ENCODE measurements around the gene ENSA.
"Not testable (repeated sequence)": the region's sequence is repeated elsewhere in the genome, so short reads cannot be mapped to it uniquely, and the experiment has no call there.

ENSA gene

DNA sequence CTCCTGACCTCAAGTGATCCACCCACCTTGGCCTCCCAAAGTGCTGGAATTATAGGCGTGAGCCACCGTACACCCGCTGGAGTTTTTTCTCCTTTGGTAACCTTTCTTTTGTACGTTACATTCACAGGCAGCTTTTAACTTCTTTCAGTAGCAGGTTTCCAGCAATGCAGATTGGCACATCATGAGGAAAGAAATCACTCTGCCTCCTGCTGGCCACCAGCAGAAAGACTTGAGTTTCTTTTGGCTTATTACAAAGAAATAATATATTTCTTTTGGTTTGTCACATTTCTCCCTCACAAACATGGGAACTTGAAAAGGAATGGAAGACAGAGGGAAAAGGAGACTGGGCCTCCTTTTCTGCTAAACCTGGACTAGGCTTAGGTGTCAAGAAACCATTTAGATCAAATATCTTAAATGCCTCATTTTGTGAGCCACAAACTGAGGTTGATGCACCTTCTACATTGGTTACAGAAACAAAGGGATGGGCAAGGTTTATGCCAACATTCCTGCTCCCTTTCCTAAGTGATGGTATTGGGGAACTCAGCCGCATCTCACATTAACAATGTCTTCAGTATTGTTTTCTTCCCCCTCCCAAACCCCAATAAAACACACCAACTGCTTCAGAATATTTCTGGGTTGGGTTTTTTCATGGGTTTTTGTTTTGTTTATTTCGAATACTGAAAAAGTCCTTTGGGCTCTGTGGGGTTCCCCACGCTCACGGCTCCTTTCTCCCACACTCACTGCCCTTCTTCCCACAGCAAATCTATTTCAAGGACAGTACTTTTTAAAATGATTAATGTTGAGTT lies 7.7 kb downstream of the ENSA start:
- peak in 1 of 2 donors; percentile 44 for DNase-seq (ENCODE audit: low read depth in 2 of 2)

DNA sequence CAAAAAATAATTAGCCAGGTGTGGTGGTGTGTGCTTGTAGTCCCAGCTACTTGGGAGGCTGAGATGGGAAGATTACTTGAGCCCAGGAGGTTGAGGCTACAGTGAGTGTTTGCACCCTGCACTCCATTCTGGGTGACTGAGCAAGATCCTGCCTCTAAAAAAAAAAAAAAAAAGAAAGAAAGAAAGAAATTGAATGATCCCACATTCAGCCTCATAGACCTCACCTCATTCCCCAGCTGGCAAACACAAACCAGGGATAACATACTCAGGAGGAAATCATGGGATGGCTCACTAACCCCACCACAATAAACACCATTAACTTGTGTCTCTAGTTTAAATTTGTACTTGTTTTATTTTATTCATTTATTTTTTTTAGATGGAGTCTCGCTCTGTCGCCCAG lies 8.5 kb downstream of the ENSA start:
- DNase-seq (ENCODE audit: low read depth in 2 of 2): no peak

DNA sequence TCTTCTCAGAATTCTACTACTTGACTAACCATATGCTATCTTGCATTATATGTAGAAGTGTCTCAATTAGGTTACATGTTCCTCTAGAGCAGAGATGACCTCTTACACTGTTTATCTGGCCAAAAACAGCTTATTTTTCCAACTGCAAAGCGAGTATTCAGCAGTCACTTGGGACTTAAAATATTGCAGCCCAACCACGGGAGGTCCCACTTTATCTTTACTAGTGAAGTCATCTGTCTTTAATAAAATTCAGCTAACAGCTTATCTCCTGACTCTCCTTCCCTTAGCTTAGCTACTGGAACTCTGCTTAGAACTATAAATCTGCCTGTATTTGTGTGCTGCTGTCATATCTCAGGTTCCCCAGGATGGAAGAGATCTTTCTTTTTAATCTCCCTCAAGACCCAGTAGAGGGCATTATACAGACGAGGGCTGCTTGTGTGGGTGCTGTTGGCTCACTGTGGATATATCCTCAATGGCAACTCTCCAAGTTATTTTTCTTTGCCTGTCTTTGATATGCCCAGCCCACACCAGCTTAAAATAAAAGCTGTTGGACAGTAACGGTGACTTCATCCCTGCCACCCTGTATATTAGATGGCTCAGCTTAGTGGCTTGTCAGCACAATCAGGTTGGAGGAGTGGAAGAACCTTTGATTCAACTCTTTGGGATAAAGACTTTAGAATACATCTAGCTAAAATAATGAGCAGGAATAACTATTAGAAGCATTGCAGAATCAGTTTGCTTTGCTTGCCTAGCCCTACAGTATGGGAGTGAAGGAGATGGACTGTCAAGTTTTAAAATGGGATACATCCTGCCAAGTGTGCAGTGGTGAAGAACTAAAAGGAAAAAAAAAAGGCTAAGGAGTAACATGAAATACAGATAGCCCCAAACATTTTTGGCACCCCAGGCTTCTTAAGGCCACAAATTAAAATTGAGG lies 9.6 kb downstream of the ENSA start:
- no peak for DNase-seq (ENCODE audit: low read depth in 2 of 2)

DNA sequence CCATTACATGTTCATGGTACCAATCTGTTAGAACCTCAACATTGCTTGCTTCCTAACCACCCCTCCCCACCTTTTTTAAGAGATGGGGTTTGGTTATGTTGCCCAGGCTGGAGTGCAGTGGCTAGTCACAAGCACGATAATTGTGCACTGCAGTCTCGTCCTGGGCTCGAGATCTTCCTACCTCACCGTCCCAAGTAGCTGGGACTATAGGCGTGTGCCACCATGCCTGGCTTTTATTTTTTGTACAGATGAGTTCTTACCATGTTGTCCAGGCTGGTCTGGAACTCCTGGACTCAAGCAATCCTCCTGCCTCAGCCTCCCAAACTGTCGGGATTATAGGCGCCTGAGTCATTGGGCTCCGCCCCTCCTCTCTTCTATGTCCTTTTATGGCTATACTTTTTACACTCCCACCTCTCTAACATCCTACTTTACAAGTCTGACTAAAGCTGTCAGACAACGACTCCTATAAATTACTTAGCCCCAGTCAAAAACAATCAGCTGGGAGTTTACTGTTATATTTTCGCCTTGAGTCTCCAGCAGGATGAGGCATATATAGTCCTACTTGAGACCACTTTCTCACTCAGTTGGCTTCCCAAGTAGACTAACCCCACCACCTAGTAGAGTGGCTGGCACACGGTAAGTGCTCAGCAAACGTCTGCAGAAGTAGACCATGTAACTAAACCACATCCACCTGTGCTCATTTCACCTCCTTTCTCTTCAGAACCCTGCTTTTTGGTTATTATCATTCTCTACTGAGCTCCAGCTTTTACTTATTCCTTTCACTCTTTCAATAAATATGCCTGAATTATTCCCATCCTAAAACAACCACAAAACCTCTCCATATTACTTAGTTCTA lies 13.8 kb downstream of the ENSA start:
- DNase-seq (ENCODE audit: low read depth in 2 of 2): no peak

DNA sequence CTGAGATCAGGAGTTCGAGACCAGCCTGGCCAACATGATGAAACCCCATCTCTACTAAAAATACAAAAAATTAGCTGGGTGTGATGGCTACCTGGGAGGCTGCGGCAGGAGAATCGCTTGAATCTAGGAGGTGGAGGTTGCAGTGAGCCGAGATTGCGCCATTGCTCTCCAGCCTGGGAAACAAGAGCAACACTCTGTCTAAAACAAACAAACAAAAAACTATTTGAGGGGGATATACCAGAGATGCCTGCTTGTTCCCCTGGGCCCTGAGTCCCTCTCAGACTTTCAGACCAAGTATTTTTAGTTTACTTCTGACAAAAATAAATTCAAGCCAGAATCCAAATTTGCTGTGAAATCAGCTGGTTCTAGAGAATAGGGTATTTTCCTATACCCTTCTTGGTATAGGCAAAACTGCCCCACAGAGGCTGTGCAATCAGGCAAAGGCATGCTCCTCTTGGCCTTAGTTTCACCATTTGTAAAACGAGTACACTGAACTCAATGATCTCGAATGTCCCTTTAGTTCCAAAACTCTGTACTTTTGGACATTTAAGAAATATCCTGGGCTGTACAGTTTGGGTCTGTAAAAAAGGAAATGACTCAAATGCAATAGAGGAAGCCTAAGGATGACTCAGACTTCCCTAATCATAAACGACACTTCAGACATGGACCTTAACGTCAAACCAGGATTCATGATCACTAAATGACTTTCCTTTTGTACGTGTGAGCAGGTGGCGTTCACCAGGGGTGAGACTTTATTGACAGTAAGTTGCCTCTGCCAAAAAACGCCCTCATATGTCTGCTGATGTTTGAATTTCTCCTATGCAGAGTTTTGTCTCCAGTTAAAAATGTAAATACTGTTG lies 16.1 kb downstream of the ENSA start:
- peak in 1 of 2 donors; percentile 42 for DNase-seq (ENCODE audit: low read depth in 2 of 2)

DNA sequence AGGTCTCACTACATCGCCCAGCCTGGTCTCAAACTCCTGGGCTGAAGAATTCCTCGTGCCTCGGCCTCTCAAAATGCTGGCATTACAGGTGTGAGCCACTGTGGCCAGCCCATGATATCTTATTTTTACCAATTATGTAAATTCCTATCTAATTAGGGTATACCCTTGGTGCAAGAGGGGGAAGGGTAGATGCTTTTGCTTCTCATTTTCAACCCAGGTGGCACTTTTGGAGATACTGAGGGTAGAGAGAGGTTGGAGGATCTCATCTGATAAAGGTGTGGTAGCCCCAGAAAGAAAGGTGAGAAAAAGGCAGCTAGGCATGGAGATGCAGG lies 17.4 kb downstream of the ENSA start:
- DNase-seq (ENCODE audit: low read depth in 2 of 2): no peak

DNA sequence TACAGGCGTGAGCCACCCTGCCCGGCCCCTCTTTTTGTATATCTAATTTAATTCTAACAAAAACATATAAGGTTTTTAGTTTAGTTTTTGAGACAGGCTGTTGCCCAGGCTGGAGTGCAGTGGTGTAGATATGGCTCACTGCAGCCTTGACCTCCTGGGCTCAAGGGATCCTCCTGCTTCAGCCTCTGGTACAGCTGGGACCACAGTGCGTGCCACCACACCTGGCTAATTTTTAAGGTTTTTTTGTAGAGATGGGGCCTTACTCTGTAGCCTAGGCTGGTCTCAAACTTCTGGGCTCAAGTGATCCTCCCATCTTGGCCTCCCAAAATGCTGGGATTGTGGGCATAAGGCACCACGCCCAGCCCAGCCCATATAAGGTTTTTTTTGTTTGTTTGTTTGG lies 18.8 kb downstream of the ENSA start:
- no peak for DNase-seq (ENCODE audit: low read depth in 2 of 2)

DNA sequence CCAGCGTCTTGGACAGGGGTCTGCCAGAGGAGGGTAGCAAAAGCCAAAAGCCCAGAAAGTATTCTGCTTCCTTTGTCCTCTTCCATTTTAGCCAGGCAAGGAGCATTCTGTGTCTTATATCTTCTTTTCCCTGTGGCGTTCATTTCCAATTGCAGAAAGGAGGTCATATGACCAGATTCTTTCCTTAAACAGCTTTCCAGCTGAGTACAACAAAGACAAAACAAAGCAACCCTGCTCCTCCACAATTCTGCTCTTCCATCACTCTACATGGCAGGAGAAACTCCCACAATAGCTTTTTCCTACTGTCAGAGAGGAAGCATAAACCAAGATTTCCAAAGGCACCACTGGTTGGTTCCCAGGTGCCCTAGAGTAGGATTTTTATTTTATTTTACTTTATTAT lies 19.7 kb downstream of the ENSA start:
- no peak for DNase-seq (ENCODE audit: low read depth in 2 of 2)

DNA sequence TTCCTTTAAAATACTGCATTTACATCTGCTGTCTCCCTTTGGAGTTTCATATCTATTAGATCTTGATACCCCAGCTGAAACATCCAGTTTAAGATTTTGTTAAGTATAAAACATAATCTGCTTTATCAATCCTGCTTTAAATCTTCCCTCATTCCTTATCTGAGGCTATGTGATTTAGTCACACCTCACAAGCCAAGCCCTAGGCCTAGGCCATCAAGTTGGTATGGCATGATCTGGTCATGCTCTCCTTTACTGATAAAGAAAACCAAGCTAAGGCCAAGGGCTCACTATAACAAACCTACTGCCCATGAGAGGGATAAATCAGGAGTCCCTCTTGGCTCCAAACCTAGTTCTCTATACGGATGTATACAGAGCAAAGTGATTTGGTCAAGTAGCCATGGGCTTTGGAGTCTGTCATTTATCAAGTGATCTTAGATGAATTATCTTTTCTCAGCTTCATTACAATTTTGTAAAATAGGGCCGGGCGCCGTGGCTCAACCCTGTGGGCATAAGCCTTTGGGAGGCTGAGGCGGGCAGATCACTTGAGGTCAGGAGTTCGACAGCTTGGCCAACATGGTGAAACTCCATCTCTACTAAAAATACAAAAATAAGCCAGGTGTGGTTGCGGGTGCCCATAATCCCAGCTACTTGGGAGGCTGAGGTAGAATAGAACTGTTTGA lies 22.8 kb downstream of the ENSA start:
- DNase-seq (ENCODE audit: low read depth in 2 of 2): no peak

DNA sequence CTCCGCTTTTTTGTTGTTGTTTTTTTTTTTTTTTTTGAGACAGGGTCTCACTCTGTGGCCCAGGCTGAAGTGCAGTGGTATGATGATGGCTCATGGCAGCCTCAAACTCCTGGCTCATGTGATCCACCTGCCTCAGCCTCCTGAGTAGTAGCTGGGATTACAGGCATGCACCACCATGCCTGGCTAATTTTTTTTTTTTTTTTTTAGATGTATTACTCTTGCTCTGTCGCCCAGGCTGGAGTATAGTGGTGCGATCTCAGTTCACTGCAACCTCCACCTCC lies 24.0 kb downstream of the ENSA start:
- not testable (repeated sequence) for DNase-seq (ENCODE audit: low read depth in 2 of 2)

DNA sequence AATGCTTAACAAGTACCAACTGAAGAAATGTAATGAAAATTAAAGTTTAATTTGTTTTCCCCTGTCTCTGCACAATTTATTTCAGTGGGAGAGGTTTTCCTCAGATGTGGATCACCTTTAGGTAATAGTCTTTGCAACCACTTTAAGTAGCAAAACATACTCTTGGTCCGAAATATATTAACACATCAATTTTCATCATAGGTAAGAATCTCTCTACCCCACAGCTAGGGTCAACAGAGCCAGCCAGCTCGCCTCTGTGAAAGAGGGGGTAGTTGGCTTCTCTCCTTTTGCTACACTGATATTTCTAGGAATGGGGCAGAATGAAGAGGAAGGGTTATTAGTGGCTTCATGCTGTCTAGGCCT lies 25.2 kb downstream of the ENSA start:
- no peak for DNase-seq (ENCODE audit: low read depth in 2 of 2)

DNA sequence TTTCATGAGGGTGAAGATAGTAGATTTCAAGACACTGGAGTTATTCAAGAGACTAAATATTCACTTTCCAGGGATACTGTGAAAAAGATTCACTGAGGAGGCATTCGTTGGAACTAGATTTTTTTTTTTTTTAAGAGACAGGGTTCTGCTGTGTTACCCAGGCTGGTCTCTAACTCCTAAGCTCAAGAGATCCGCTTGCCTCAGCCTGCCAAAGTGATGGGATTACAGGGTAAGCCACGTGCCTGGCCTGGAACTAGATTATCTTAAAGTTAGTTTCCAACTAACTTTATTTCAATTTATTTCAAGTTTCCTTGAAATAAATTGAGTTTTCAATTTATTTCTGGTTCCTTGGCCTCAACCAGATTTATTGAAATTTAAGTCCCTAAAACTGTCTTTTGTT lies 25.7 kb downstream of the ENSA start:
- DNase-seq (ENCODE audit: low read depth in 2 of 2): no peak

DNA sequence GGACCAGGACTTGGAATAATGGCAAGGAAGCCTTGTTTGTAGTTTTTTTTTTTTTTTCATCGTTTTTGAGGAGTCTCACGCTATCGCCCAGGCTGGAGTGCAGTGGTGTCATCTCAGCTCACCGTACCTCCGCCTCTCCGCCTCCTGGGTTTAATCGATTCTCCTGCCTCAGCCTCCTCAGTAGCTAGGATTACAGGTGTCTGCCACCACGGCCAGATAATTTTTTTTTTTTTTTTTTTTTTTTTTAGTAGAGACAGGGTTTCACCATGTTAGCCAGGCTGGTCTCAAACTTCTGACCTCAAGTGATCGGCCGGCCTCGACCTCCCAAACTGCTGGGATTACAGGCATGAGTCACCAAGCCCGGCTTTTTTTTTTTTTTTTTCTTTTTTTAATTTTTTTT lies 27.0 kb downstream of the ENSA start:
- not testable (repeated sequence) for DNase-seq (ENCODE audit: low read depth in 2 of 2)

DNA sequence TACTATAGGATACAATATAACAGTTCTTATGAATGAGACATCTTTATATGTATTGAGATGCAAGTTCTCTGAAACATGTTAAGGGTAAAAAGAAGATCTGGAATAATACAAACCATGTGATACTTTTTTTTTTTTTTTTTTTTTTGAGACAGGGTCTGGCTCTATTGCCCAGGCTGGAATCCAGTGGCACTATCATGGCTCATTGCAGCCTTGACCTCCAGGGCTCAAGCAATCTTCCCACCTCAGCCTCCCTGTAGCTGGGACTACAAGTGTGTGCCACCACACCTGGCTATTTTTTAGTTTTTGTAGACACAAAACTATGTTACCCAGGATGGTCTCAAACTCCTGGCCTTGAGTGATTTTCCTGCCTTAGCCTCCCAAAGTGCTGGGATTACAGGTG lies 27.9 kb downstream of the ENSA start:
- DNase-seq (ENCODE audit: low read depth in 2 of 2): no peak

DNA sequence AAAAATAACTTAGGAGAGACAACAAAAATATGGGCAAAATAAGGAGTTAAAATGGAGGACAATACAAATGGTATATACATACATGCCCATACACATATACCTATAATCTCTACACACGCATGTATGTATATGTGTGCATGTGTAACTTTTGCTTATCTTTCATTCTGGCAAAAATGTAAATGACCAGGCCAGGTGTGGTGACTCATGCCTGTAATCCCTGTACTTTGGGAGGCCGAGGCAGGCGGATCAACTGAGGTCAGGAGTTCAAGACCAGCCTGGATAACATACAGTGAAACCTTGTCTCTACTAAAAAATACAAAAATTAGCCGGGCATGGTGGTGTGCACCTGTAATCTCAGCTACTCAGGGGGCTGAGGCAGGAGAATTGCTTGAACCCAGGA lies 31.1 kb downstream of the ENSA start:
- not testable (repeated sequence) for DNase-seq (ENCODE audit: low read depth in 2 of 2)

DNA sequence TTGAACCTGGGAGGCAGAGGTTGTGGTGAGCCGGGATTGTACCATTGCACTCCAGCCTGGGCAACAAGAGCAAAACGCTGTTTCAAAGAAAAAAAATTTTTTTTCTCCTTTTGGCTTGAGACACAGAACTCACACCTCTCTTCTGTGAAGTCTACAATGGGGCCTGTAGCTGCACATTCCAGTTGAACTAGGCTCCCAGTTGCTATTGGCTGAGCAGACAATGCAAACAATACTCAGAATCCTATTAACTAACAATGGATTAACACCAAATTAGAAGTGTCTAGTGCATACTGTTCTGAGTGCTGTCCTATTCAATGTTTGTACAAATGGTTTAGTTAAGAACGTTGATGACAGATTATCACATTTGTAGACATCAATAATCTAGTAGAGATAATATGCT lies 32.4 kb downstream of the ENSA start:
- DNase-seq (ENCODE audit: low read depth in 2 of 2): no peak

DNA sequence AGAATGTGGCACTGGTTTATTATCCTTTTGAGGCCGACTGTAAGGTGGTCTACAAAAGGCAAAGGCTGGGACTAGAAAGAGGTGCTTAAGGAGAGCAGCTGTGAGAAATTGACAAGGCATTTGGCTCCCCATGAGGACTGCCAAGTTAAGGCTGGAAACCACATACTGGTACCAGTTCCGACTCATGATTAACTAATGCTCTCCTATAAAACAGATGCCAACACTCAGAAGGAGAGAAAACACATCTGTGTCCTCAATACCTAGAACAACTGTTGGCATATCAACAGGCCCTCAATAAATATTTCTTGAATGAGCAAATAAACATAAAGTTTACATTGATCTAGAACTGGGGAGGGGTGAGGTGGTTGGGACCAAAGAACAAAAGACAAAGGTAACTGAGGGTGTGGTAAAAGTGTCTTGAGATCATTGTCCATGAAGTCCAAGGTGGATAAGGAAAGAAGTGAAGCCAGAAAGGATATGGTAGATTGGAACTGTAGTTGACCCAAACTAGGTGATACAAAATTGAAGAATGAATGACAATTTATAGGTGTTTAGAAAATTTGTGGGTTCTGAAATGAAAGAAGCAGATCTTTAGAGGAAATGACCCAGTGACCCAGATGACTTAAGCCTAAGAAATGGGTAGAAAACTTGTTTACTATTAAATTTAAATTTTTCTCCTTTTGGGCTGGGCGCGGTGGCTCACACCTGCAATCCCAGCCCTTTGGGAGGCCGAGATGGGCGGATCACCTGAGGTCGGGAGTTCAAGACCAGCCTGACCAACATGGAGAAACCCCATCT lies 33.1 kb downstream of the ENSA start:
- no peak for DNase-seq (ENCODE audit: low read depth in 2 of 2)

DNA sequence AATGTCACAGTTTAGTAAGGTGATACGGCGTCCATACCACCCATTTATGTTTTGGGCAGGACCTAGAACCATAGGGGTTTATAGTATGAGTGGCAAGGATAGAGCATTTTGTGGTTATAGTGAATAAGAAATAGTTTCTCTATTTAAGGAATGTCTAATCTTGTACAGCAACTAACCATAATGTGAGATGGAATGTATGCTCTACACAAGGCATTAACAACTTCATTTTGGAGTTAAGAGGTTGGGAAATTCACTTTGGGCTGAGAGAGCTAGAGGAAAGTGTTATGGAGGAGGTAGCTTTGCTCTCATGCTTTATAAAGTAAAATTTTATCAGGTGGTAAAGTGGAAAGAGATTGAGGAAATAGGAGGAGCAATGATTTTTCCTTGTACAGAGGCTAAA lies 47.0 kb downstream of the ENSA start:
- DNase-seq (ENCODE audit: low read depth in 2 of 2): no peak

DNA sequence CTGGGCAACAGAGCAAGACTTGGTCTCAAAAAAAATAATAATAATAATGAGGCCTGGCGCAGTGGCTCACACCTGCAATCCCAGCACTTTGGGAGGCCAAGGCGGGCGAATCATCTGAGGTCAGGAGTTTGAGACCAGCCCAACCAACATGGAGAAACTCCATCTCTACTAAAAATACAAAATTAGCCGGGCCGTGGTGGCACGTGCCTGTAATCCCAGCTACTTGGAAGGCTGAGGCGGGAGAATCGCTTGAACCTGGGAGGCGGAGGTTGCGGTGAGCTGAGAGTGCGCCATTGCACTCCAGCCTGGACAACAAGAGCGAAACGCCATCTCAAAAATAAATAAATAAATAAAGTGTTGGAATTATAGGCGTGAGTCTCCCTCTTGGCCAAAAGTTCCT lies 47.5 kb downstream of the ENSA start:
- not testable (repeated sequence) for DNase-seq (ENCODE audit: low read depth in 2 of 2)

DNA sequence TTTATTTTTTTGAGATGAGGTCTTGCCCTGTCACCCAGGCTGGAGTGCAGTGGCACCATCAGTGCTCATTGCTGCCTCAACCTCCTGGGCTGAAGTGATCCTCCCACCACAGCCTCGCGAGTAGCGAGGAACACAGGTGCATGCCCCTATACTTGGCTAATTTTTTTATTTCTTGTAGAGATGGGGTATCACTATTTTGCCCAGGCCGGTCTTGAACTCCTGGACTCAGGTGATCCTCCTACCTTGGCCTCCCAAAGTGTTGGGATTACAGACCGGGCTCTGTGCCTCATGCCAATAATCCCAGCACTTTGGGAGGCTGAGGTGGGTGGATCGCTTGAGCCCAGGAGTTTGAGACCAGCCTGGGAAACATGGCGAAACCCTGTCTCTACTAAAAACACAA lies 48.0 kb downstream of the ENSA start:
- DNase-seq (ENCODE audit: low read depth in 2 of 2): not testable (repeated sequence)
